Stimulated activated CD8-positive, alpha-beta memory T cell treated with anti-CD3 and anti-CD28 coated beads, Interleukin-4, amount 100 ng/mL, for 48 hours (primary cell): ENCODE data around the gene SLC5A9.
"Not testable (repeated sequence)": the region's sequence is repeated elsewhere in the genome, so short reads cannot be mapped to it uniquely, and the experiment has no call there.

Experiments used
- DNase-seq: peaks from one replicate; pipeline ENCODE4 v3.0.0-alpha.2; 2020

SLC5A9 gene

DNA sequence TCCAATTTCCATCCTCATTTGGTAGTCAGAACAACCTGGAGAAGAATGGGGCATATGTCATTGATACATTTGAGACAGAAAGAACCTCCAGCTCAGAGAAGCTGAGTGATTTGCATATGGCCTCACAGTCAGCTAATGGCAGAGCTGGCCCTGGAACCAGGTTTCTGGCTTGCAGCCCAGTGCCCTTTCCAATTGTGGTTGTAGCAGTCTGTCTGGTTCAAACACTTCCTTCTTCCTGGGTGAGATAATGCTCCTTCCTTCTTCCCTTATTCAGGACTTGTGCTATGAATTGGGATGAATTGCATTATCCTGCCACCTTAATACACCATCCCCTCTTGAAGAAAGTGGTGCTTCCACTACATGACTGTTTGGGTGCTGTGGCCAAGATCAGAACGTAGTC lies 24.2 kb downstream of the SLC5A9 start:
- DNase-seq: no peak

DNA sequence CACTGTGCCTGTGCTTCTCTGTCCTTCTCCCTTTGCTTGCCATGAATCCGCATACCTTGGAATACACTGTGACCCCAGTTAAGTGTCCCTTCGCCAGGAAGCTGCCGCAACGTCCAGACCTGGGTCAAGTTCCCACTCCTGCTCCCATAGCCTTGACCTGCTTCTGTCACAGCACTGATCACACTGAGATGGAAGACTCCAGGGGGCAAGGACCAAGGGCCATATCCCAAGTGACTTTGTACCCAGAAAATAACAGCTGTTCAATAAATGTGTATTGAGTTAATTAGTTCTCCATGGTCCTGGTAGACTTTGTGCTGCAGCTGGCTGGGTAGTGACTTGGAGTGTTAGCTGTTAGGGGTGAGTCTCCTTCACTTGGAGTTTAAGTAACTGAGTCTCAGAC lies 25.8 kb downstream of the SLC5A9 start:
- DNase-seq: no peak

DNA sequence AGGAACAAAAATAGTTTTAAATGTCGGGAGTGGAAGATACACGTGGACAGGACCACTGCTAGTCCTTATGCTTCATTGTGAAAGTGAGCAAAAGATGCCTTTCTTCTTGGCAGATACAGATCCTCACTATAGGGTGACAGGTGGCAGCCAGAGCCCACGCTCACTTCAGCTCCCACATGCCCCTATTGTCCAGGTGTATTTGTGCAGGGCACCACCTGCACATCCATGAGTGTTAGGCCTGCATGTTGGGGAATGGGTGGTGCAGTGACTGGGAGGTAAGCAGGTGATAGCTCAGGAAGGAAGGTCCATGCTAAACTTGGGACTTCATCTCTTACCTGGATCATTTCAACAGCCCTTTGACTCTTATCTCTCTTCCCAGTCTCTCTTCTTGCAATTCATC lies 27.4 kb downstream of the SLC5A9 start:
- DNase-seq: no peak

DNA sequence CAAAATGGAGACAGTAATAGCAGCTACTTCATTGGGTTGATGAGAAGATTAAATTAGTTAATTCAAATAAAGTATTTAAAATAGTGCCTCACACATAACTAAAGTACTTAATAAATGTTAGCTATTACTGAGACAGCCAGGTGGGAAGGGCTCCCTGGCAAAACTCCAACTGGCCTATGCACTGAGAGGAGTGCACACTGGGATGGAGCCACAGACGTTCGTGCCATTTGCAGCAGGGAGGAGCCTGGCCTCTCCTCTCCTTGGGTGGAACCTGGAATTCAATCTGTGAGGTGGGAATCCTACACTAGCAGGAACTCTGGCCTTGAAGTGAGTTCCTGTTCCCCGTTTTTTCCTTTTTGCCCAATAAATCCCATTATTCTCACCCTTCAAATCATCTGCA lies 28.1 kb downstream of the SLC5A9 start:
- no peak for DNase-seq

DNA sequence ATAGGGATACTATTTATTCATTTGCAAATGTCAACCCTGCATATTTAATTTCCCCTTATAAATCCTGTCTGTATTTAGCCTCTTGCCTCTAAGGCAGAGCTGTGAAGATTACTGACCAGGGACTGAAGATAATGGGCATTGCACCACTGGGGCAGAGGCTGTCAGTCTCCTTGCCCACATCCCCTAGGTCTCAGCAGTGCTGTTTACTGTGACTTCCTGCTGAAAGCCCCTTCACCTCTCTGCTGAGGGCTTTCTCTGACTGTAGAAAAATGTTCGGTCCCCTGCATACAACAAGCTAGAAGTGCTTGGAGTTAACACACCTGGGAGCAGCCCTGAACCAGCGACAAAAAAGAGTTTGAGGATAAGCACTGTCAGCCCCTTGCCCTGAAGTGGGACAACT lies 28.8 kb downstream of the SLC5A9 start:
- no peak for DNase-seq

DNA sequence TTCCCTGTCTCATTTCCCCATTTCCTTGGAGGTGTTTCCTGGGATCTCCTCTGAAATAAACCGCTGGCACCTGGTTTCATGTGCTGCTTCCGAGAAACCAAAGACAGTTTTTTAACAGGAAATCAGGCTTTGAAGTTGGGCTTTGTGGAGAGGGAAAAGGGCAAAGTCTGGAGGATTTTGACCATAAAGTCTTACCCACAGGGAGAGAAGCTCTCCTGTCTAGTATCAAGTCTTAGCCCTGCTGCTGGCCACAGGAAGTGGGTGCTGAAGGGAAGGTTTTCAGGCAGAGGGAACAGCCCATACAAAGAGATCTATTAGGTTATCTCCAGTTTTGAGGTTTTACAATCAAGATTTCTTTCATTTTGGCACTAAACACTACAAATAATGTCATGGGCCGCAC lies 29.3 kb downstream of the SLC5A9 start:
- no peak for DNase-seq

DNA sequence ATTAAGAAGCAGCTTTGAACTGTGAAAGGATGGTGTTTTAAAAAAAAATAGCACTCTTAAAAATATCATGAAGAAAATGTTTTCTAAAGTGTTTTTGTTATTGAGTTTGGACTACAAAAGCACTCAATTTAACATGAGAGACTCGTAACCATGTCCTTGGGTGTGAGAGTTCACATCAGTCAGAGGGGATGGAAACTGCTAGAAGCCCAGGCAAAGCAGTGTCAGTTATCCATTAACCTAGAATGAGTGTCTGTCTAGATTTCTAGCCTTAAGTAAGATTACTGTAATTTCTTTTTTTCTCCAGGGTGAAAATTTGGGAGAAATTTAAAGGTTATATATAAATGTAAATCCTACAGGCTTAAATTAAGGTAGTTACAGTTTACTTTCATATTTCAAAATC lies 31.7 kb downstream of the SLC5A9 start:
- DNase-seq: no peak

DNA sequence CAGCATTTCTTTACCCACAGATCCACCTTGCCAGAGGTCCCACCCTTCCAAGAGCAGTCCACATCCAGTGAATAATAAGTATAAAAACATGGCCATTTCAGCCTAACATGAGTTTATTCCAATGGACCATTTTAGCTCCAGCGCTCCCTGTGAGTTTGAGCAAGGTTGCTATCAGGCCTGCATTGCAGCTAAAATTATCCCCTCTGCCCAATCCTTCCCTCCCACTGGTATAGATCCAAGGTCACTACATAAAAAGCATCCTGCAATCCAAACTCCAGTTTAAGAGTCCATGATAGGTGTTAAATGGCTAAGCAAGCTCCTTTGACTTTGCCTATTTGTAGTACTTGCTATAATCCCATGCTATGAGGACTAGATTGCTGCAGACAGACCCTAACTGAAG lies 35.6 kb downstream of the SLC5A9 start:
- DNase-seq: no peak

DNA sequence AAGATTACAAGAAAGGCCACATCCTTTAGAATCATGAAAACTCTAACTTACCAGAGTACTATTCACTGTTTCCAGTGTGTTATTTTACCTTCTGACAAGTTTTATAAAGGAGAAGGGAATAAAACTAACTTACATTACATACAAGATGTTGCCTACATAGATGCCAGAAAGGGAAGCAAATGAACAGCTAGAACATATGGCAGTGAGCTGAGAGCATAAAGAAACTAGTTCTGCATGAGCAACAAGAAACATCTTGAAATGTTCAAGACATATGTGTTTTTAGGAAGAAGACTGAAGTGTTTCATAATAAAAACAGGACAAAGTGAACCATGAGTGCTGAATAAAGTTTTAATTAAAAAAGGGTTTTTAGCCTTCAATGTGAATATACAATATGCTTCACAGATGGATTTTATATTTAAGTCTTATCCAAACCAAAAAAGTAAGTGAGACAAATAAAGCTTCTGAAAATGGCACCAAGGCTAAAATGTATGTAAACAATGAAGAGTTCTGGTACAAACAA lies 39.4 kb downstream of the SLC5A9 start:
- no peak for DNase-seq

DNA sequence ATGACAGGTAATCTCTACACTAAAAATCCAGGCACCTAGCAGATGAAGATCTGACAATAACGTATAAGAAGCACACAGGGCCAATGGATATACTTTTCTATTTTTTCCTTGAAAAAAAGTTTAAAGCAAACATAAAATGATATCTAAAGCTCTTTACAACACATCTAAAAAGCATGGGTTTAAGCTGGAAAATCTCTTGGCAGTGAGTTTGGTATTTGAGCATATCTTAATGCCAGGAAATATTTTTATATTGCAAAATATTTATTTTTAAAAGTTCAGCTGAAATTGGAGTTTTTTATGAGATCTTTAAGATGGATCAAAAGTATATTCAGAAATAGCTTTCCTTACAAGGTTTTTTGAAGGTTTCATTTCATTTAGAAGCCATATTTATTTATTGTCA lies 40.5 kb downstream of the SLC5A9 start:
- no peak for DNase-seq

DNA sequence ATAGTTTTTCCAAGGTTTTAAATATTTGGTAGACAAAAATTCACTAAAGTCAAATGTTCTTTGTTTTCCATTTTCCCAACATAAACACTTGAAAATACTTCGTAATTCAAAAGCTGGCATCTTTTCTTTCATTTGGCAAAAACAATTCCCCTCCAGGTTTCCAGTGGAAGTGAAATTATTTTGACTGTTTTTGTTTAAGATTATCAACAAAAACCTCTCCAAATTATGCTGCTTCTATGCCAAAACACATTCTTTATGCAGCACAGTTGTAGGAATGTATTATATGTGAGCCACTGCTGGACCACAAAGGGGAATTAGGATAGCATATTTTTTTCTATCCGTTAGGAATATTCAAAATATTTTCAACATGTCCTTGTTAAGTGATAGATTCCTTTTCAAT lies 44.1 kb downstream of the SLC5A9 start:
- DNase-seq: no peak

DNA sequence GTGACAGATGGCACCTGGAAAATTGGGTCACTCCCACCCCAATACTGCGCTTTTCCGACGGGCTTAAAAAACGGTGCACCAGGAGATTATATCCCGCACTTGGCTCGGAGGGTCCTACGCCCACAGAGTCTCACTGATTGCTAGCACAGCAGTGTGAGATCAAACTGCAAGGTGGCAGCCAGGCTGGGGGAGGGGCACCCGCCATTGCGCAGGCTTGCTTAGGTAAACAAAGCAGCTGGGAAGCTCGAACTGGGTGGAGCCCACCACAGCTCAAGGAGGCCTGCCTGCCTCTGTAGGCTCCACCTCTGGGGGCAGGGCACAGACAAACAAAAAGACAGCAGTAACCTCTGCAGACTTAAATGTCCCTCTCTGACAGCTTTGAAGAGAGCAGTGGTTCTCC lies 54.9 kb downstream of the SLC5A9 start:
- not testable (repeated sequence) for DNase-seq

DNA sequence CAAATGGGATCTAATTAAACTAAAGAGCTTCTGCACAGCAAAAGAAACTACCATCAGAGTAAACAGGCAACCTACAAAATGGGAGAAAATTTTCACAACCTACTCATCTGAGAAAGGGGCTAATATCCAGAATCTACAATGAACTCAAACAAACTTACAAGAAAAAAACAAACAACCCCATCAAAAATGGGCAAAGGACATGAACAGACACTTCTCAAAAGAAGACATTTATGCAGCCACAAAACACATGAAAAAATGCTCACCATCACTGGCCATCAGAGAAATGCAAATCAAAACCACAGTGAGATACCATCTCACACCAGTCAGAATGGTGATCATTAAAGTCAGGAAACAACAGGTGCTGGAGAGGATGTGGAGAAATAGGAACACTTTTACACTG lies 59.8 kb downstream of the SLC5A9 start:
- DNase-seq: not testable (repeated sequence)

DNA sequence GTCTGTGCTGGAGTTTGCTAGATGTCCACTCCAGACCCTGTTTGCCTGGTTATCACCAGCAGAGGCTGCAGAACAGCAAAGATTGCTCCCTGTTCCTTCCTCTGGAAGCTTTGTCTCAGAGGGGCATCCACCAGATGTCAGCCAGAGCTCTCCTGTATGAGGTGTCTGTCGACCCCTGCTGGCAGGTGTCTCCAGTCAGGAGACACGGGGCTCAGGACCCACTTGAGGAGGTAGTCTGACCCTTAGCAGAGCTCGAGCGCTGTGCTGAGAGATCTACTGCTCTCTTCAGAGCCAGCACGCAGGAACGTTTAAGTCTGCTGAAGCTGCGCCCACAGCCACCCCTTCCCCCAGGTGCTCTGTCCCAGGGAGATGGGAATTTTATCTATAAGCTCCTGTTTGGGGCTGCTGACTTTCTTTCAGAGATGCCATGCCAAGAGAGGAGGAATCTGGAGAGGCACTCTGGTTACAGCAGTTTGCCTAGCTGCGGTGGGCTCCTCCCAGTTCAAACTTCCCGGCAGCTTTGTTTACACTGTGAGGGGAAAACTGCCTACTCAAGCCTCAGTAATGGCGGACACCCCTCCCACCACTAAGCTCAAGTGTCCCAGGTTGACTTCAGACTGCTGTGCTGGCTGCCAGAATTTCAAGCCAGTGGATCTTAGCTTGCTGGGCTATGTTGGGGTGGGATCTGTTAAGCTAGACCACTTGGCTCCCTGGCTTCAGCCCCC lies 62.3 kb downstream of the SLC5A9 start:
- DNase-seq: not testable (repeated sequence)

DNA sequence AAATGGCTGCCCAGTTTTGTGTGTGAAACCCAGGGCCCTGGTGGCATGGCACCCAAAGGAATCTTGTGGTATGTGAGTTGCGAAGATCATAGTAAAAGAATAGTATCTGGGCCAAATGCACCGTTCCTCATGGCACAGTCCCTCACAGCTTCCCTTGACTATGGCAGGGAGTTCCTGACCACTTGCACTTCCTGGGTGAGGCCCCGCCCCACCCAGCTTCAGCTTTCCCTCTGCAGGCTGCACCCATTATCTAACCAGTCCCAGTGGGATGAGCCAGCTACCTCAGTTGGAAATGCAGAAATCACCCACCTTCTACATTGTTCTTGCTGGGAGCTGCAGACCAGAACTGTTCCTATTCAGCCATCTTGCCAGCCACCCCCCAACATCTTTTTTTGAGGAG lies 63.0 kb downstream of the SLC5A9 start:
- no peak for DNase-seq

DNA sequence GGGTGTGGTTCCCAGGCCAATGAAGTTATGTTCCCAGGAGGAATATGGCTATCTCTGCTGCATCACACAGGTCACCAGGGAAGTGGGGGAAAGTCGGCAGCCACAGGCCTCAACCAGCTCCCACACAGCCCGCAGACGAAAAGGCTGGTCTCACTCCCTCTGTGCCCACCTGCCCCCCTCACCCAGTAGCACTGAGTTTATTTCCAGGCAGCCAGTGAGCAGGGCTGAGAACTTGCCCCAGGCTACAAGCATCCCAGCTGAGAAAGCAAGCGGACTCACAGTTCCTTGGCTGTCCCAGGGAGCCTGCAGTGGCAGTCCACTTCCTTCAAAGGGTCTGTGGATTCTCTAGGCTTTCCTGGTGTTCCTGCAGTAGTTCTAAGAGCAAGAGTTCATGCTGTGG lies 68.9 kb downstream of the SLC5A9 start:
- DNase-seq: no peak

DNA sequence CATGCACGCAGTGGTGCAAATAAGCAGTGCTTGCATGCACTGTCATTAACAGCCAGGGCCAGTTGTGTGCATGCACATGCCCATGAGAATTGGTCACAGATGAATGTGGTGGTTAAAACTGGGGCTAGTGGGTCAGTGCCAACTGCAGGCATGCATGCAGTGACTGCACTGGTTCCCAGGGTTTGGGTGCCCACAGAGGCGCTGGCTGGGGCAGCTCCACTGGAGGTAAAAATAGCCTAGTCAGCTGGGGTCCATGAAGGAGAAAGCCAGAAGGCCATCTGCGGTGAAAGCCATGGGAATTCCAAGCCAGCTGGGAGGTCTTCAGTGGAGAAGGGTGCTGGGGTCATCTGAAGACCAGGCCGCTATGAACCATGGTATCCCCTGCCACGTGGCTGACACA lies 70.2 kb downstream of the SLC5A9 start:
- DNase-seq: no peak

DNA sequence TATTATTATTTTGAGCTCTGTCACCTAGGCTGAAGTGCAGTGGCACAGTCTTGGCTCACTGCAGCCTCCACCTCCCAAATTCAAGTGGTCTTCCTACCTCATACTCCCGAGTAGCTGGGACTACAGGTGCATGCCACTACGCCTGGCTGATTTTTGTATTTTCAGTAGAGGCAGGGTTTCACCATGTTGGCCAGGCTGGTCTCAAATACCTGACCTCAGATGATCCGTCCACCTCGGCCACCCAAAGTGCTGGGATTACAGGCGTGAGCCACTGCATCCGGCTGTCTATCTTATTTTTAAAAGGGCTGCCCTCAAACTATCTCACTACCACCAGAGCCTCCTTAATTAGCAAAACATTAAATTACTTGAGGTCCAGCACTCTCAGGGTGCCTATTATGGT lies 71.6 kb downstream of the SLC5A9 start:
- DNase-seq: not testable (repeated sequence)

DNA sequence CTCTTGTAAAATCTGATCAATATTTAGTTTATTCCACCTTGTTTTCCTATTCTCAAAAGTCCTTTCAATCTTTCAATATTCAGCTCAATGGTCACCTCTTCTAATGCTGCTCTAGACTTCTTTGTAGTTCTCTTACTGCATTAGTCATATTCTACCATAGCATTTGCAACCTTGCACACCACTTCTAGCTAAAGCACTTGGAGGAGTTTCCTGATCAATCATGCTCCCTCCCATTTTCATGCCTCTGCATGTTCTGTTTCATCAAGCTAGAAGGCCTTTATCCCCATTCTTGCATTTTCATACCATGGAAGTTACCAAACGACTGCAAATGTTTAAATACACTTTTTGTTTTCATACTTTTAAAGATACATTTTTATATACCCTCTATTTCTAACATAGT lies 72.1 kb downstream of the SLC5A9 start:
- no peak for DNase-seq
